Pancreas (tissue), 10 donors: ENCODE results near the gene DGKQ. TPM values are rescaled to one million over a fixed set of nuclear protein-coding genes. Genes with fewer than 3 reads are reported as not detected.

Experiments
- ATAC-seq, 4 donors: fragments of 200-7000 bp; cut with Tn5 transposase; one replicate each; pipeline versions ENCODE4 v1.8.0 to v1.9.1; 2020; ENCODE audit warnings: mild to moderate bottlenecking in 4 of 4, moderate library complexity in 4 of 4
- DNase-seq, 6 donors: peaks; one replicate each; pipeline ENCODE4 v3.0.0-alpha.2; 2020
- FAIRE-seq: peaks from 2 replicates; lab custom pipeline; 2012; peaks lifted over from hg19 to GRCh38; lab: Jason Lieb, UNC
- H3K27ac ChIP-seq, 4 donors: fragments of 200-600 bp; sonication (generic); 1 replicate in 3 of 4; 2 replicates in 1 of 4; pipeline versions ENCODE4 v1.5.0 to v1.8.0; 2020
- H3K27me3 ChIP-seq, 4 donors: fragments of 200-600 bp; one replicate each; pipeline ENCODE4 v1.8.0; 2021
- H3K36me3 ChIP-seq, 3 donors: fragments of 200-600 bp; sonication (generic) in 1 of 3; one replicate each; pipeline versions ENCODE4 v1.5.0 to v1.8.0; 2020 to 2021
- H3K4me1 ChIP-seq, 3 donors: fragments of 200-600 bp; one replicate each; pipeline ENCODE4 v1.8.0; 2021
- H3K4me3 ChIP-seq, 4 donors: fragments of 200-600 bp; sonication (generic) in 2 of 4; one replicate each; pipeline versions ENCODE4 v1.5.0 to v1.8.0; 2020 to 2021
- H3K9me3 ChIP-seq, 4 donors: fragments of 200-600 bp; one replicate each; pipeline ENCODE4 v1.8.0; 2021
- CTCF ChIP-seq, 4 donors: fragments of 200-600 bp; sonication (generic) in 3 of 4; IDR thresholded peaks; one replicate each; pipeline versions ENCODE4 v1.5.0 to v1.8.0; 2021; ENCODE audit warnings: antibody characterized with exemption in 4 of 4
- WGBS, 2 donors: extraction: QIAGEN DNeasy Blood & Tissue Kit; methylation state at CpG; one replicate each; pipeline ENCODE4 v1.1.7; 2013; 5-methylcytosine and 5-hydroxymethylcytosine counted together
- intact Hi-C, 3 donors: fragments of 100-400 bp; cut with DNase I; formaldehyde crosslinking; loops; one replicate each; pipeline versions ENCODE4 v1.11.1 to v1.14.2; 2022
- polyA plus RNA-seq, 2 donors: library from polyadenylated mRNA; stranded (reverse); fragments of 200-250 nt; gene quantifications; one replicate each; pipeline ENCODE4 v1.2.3, GENCODE V29; 2013
- total RNA-seq, 6 donors: library from RNA; stranded (reverse); fragmentation: NEBNext Ultra II Directional in 4 of 6; extraction: Animal tissue kit (Norgen Biotek cat#: 25700) in 4 of 6; gene quantifications; one replicate each; pipeline versions ENCODE4 v1.2.1 to v1.2.4, GENCODE V29; 2021 to 2023
- donor health status: healthy with polysubstance abuse.
- donor health status: DM: no; HTN: no; CAD: no; lungs with moderate emphysema.
- donor health status: DM: no; HTN: no; CAD: no.
- donor health status: control.
- donor health status: control.
- donor health status: Bipolar disorder and iron deficiency.
- donor health status: DM: yes; HTN: yes; CAD: no.
- donor health status: DM: no; HTN: no; CAD: no.
- donor health status: DM: no; HTN: no; CAD: no.
- donor health status: DM: yes; HTN: yes; CAD: no.

The DGKQ gene
- total and polyA plus RNA-seq, 8 donors = 5.7 to 11.7 (median 9.0) TPM

- Histone ChIP-seq H3K36me3 (peaks cover 0 to 4% (median 0%) of the 10 kb centered on the region in 3 donors), H3K27me3 (no peaks in the 10 kb centered on the region), H3K4me3 (no peak overlapping the region), H3K4me1 (no peaks in the 10 kb centered on the region), H3K27ac (no peak overlapping the region), H3K9me3 (no peaks in the 10 kb centered on the region)
- peak in 2 of 6 donors; percentile 39 to 52 for DNase-seq
- no peak for TF ChIP-seq CTCF (IDR thresholded peaks at IDR 0.05)
- intact Hi-C loops = no loop called here
- ATAC-seq = no peak
- no peak for FAIRE-seq
- 88 to 90% methylated on average over 29 of the region's 29 CpGs for WGBS, 2 donors
These were observed 61.4 kb downstream of the DGKQ start for GRCh38 chr4:911871-912490.

GRCh38 chr4:911221-911751 lies 62.1 kb downstream of the DGKQ start:
- no peak for TF ChIP-seq CTCF (IDR thresholded peaks at IDR 0.05)
- Histone ChIP-seq H3K4me1 (no peaks in the 10 kb centered on the region), H3K4me3 (no peak overlapping the region), H3K9me3 (no peaks in the 10 kb centered on the region), H3K27ac (no peak overlapping the region), H3K36me3 (peaks cover 0 to 4% (median 0%) of the 10 kb centered on the region in 3 donors), H3K27me3 (no peaks in the 10 kb centered on the region)
- peak in 2 of 6 donors; percentile 40 to 54 for DNase-seq
- intact Hi-C loops = no loop called here
- ATAC-seq = no peak
- no peak for FAIRE-seq
- WGBS, 2 donors = 94 to 98% methylated on average over 23 of the region's 23 CpGs

GRCh38 chr4:910366-911091 lies 62.8 kb downstream of the DGKQ start:
- peaks cover 0 to 4% (median 0%) of the 10 kb centered on the region in 3 donors for H3K36me3 ChIP-seq
- no peak for TF ChIP-seq CTCF (IDR thresholded peaks at IDR 0.05)
- H3K9me3 ChIP-seq = no peaks in the 10 kb centered on the region
- ATAC-seq (no peak), FAIRE-seq (no peak), DNase-seq (peak in 2 of 6 donors; percentile 46 to 69)
- H3K4me1 ChIP-seq = no peaks in the 10 kb centered on the region
- H3K27me3 ChIP-seq = no peaks in the 10 kb centered on the region
- H3K27ac ChIP-seq = no peak overlapping the region
- 95 to 96% methylated on average over 26 of the region's 26 CpGs for WGBS, 2 donors
- no peak overlapping the region for H3K4me3 ChIP-seq
- intact Hi-C loops = no loop called here

GRCh38 chr4:909821-910220 lies 63.5 kb downstream of the DGKQ start:
- H3K27ac ChIP-seq = no peak overlapping the region

More at GRCh38 chr4:909821-910220, 63.5 kb downstream of the DGKQ start:
- Histone ChIP-seq H3K27me3 (no peaks in the 10 kb centered on the region), H3K36me3 (peaks cover 0 to 4% (median 0%) of the 10 kb centered on the region in 3 donors), H3K4me3 (no peak overlapping the region), H3K4me1 (no peaks in the 10 kb centered on the region), H3K9me3 (no peaks in the 10 kb centered on the region)
- DNase-seq (peak in 2 of 6 donors; percentile 38 to 68), FAIRE-seq (no peak), ATAC-seq (no peak)
- 97 to 98% methylated on average over 12 of the region's 12 CpGs for WGBS, 2 donors
- no peak for TF ChIP-seq CTCF (IDR thresholded peaks at IDR 0.05)
- intact Hi-C loops = no loop called here
